Activated CD4-positive, alpha-beta T cell treated with anti-CD3 and anti-CD28 coated beads, Interleukin-2, amount 50 U/mL, for 4 hours (primary cell): ENCODE results near the gene CD82.
"Not testable (repeated sequence)": the region's sequence is repeated elsewhere in the genome, so short reads cannot be mapped to it uniquely, and the experiment has no call there.

Experiments
- DNase-seq, 2 experiments: peaks; one replicate each; pipeline ENCODE4 v3.0.0-alpha.2; 2020

Gene CD82

DNA sequence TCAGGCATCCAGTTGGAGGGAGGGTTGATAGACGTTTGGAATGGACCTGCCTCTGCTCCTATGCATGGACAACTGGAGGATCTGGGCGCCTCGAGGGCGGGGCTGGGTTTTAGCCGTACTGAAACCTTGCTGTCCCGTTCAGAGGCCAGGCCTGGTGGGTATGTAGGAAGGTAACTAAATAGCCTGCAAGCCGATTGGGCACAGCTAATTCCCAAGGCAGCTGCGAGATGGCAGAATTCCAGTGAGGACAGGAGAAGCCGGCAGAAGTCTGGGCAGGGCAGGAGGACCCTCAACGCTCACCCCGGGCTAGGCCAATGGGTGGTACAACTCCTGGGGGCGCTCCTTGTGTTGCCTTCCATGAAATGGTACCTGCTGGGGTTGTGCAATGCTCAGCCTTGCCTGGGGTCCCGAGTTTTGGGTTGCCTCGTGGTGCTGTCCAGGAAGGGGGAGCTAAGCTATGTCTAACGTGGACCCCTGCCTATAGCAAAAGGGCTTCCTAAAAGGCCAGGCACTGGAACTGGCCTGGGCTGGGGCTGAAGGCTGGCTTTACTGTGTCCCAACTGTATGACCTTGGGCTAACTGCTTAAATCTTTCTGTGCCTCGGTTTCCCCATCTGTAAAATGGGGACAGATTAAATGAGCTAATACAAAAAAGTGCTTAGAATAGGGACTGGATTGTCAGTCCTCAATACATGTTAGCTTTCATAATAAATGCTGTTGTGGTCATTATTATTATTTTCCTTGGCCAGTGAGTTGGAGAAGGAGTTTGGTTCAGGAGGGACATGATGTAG lies 30.1 kb upstream of the CD82 start:
- DNase-seq = no peak

- DNase-seq = no peak
Measured at GRCh38 chr11:44536788-44537516, 28.5 kb upstream of the CD82 start.

DNA sequence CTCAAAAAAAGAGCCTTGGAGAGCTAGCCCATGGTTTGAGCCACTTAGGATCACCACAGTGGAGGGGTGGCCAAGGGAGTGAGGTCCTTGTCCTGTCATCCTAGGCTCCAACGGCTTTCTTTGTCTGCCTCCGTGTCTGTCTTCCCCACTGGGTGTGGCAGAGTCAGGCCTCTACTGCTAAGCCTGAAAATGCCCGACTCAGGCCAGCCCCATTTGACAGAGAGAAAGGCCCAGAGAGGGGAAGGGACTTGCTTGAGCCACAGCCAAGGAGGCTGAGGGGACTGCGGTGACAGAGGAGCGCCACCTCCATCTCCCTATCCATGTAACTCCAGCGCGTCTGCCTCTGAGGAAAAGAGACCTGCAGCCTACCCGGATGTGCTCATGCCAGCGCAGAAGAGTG lies 27.8 kb upstream of the CD82 start:
- no peak for DNase-seq

DNA sequence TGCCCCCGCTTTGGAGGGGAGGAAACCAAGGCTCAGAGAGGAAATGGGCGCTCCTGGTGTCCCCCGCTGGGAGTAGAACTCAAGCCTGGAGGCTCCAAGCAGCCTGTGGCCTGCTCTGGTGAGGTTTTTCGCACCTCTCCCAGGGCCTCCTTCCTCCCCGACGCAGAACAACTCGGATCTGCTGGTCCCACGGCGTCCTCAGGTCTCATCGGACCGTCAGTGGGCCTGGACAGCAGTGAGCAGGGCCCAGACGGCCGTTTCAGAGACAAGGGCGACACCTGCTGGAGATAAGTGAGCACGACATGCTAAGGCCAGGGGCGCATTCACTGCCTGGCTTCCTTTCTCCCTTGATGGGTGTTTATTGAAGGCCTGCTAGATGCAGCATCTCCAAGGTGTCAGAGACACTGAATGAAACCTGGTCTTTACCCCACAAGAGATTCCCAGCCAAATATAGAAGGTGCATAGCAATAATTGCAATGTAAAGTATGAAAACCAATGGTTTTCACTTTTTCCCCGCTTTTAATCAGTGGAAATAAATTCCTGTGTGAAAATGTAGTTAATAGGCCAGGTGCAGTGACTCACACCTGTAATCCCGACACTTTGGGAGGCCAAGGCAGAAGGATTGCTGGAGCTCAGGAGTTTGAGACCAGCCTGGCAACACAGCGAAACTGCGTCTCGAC lies 26.9 kb upstream of the CD82 start:
- peak; percentile 67 to 70 for DNase-seq

- DNase-seq = no peak
Measured at GRCh38 chr11:44539971-44540370, 25.5 kb upstream of the CD82 start.

- no peak for DNase-seq
Measured at GRCh38 chr11:44540667-44541066, 24.8 kb upstream of the CD82 start.

- no peak for DNase-seq
Measured at GRCh38 chr11:44542372-44542771, 23.1 kb upstream of the CD82 start.

- not testable (repeated sequence) for DNase-seq
Measured at GRCh38 chr11:44546984-44547383, 18.5 kb upstream of the CD82 start.

GRCh38 chr11:44547534-44547933 lies 17.9 kb upstream of the CD82 start:
- DNase-seq = not testable (repeated sequence)

GRCh38 chr11:44548032-44548695 lies 17.3 kb upstream of the CD82 start:
- no peak for DNase-seq

DNA sequence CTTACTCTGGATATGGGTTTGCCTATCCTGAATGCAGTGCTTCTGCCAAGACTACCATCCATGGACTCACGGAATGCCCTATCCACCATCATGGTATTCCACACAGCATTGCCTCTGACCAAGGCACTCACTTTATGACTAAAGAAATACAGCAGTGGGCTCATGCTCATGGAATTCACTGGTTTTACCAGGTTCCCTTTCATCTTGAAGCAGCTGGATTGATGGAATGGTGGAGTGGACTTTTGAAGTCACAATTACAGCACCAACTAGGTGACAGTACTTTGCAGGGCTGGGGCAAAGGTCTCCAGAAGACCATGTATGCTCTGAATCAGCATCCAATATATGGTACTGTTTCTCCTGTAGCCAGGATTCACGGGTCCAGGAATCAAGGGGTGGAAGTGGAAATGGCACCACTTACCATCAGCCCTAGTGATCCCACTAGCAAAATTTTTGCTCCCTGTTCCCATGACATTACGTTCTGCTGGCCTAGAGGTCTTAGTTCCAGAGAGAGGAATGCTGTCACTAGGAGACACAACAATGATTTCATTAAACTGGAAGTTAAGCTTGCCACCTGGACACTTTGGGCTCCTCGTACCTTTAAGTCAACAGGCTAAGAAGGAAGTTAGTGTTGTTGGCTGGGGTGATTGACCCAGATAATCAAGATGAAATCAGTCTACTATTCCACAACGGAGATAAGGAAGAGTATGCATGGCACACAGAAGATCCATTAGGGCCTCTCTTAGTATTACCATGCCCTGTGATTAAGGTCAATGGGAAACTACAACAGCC lies 16.3 kb upstream of the CD82 start:
- not testable (repeated sequence) for DNase-seq

- no peak for DNase-seq
Measured at GRCh38 chr11:44550123-44550522, 15.3 kb upstream of the CD82 start.

GRCh38 chr11:44551456-44552139 lies 13.9 kb upstream of the CD82 start:
- no peak for DNase-seq

GRCh38 chr11:44555031-44555800 lies 10.2 kb upstream of the CD82 start:
- DNase-seq = no peak

- peak; percentile 68 for DNase-seq
Measured at GRCh38 chr11:44556735-44557409, 8.6 kb upstream of the CD82 start.

DNA sequence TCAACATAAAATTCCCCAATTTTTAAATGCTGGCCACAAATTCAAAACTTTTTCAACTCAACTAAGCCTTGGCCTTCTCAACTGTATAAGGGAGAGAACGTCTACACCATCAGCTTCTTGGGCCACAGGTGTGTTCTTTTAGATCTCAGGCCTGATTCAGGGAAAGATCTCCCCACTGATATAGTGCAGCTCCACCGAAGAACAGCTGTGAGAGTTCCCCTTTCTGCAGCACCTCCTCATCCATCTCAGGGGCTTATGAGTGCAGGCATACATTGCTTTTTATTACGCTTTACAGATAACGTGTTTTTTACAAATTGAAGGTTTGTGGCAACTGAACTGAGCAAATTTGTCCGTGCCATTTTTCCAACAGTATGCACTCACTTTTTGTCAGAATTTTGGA lies 8.0 kb upstream of the CD82 start:
- no peak for DNase-seq

DNA sequence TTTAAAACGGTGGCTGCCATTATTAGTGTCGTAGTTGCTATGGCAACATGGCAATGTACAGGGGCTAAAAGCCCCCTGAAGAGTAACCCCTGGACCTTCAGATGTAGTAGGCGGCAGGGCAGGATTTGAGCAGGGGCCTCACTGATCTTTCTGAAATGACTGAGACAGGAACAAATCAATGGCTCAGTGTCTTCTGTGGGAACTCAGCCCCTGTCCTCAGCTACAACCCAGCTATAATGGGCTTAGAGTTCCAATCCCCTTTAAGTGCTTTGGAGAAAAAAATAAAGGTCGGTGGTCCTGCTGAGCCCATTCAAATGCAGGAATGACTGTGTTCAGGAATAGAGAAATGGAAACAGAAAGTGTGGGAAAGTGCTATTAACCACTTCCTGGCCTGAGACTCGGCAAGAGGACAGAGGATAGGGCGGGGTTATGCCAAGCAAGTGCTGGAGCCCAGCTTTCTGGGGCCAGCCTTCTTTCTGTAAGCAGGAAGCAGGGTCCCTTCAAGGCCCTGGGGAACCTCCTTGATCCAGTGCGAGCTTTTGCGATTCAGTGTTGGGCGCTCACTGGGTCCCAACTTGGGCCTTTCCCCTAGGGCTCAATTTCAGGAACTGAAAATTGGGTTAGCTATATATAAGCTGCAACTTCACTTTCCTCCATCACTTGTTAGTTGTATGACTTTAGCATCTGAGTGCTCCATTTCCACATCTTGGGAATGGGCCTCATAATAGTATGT lies 6.1 kb upstream of the CD82 start:
- DNase-seq = no peak

DNA sequence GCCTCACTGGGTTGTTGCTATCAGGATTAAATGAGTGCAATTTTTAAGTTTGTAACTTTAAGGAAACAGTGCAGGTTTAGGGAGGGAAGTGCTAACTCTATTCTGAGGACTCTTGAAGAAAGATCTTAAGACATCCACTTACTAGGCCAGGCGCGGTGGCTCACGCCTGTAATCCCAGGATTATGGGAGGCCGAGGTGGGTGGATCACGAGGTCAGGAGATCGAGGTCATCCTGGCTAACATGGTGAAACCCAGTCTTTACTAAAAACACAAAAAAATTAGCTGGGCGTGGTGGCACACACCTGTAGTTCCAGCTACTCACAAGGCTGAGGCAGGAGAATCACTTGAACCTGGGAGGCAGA lies 5.5 kb upstream of the CD82 start:
- DNase-seq = not testable (repeated sequence)

DNA sequence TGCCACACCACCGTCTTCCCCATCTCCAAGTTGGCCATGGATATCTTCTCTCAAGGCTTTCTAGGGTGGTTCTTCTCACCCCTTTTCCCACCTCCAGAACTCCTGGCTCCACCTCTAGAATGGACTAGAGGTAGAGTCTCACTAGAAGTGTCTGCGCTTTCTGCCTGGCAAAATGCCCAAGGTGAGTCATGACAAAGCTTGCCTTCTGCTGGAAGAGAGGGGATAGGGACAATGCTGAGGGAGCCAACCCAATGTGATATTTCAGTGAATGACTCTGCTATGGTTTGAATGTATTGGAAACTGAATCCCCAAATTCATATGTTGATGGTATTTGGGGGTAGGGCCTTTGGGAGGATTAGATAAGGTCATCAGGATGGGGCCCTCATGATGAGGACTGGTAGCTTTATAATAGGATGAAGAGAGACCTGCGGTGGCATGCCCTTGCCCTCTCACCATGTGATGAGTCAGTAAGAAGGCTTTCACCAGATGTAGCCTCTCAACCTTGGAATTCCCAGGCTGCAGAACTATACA lies 4.1 kb upstream of the CD82 start:
- DNase-seq = no peak
